GM10248 (cell line): ENCODE results near the gene DNPEP.

Source experiments
- CTCF ChIA-PET: fragments of 300-600 bp; sonication (Branson Sonifier 250); formaldehyde crosslinking; extraction: SDS; loops from one replicate; lab custom pipeline; 2021; ENCODE audit warnings: antibody characterized with exemption; lab: Yijun Ruan, JAX
- POLR2A ChIA-PET: fragments of 350-650 bp; sonication (Branson Sonifier 250); formaldehyde crosslinking; extraction: SDS; loops from one replicate; lab custom pipeline; 2020; ENCODE audit warnings: antibody characterized with exemption; lab: Yijun Ruan, JAX
- DNase-seq: peaks from one replicate; pipeline ENCODE4 v3.0.0; 2012; ENCODE audit errors: extremely low spot score
- TF ChIP-seq, protein P1 (sequence below): IDR thresholded peaks from 2 replicates; pipeline ENCODE4 v1.5.1; 2012; ENCODE audit warnings: mild to moderate bottlenecking, low read depth; ENCODE audit errors: extremely low read depth, missing control alignments, control extremely low read depth

DNPEP gene

GRCh38 chr2:219433666-219434467, 46.2 kb upstream of the DNPEP start:
- POLR2A ChIA-PET, result no interaction called here
- DNase-seq, result no peak
- TF ChIP-seq, protein P1, sequence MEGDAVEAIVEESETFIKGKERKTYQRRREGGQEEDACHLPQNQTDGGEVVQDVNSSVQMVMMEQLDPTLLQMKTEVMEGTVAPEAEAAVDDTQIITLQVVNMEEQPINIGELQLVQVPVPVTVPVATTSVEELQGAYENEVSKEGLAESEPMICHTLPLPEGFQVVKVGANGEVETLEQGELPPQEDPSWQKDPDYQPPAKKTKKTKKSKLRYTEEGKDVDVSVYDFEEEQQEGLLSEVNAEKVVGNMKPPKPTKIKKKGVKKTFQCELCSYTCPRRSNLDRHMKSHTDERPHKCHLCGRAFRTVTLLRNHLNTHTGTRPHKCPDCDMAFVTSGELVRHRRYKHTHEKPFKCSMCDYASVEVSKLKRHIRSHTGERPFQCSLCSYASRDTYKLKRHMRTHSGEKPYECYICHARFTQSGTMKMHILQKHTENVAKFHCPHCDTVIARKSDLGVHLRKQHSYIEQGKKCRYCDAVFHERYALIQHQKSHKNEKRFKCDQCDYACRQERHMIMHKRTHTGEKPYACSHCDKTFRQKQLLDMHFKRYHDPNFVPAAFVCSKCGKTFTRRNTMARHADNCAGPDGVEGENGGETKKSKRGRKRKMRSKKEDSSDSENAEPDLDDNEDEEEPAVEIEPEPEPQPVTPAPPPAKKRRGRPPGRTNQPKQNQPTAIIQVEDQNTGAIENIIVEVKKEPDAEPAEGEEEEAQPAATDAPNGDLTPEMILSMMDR, result no peak
- CTCF ChIA-PET, result interaction anchor here (1.0 to 1.9 kb wide), 5 partner anchors 11 to 96 kb away, joined by 3 to 6 read pairs (median 4); no protein-coding TSS in a partner anchor

GRCh38 chr2:219430633-219431615, 43.2 kb upstream of the DNPEP start:
- CTCF ChIA-PET, result interaction anchor here (1.0 kb wide), 1 partner anchor 99 kb away, joined by 4 read pairs; no protein-coding TSS in a partner anchor
- no peak for DNase-seq
- POLR2A ChIA-PET, result interaction anchor here (0.6 kb wide), 2 partner anchors 376 to 550 kb away, joined by 5 to 6 read pairs; partner anchors contain the start of gene WNT10A
- TF ChIP-seq, protein P1, result no peak

DNA sequence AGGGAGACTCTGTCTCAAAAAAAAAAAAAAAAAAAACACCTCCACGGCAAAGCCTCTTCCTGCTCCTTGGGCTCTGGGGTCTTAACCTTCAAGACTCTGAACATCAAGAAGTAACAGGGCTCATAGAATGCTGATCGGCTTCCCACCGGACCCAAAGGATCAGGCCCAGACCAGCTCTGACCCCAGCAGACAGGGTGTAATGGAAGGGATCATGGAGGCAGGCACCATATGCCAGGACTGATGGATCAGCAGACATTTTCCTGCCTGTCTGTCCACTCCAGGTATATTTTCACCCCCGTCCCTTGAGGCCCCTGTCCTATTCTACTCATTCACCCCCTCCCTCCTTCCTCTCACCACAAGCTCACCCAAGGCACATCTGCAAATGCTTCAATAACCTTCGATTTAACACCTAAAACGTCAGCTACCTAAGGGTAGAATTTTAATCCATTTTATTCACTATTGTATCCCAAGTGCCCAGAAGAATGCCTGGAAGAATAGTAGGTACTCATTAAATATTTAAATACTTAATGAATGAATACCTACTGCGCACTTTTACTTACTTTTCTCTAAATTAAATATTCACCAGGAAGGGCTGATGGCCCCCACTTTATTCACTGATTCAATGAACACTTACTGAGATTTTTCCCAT, 42.4 kb upstream of the DNPEP start:
- ChIA-PET POLR2A (interaction anchor here (0.6 kb wide), 2 partner anchors 375 to 550 kb away, joined by 5 to 6 read pairs; partner anchors contain the start of gene WNT10A), CTCF (interaction anchor here (1.0 kb wide), 1 partner anchor 100 kb away, joined by 4 read pairs; no protein-coding TSS in a partner anchor)

GRCh38 chr2:219428469-219428868, 40.8 kb upstream of the DNPEP start:
- ChIA-PET CTCF (interaction anchor here (1.2 kb wide), 1 partner anchor 101 kb away, joined by 6 read pairs; no protein-coding TSS in a partner anchor), POLR2A (no interaction called here)
- TF ChIP-seq, protein P1, result no peak
- no peak for DNase-seq

More for the DNA sequence above, 42.4 kb upstream of the DNPEP start:
- TF ChIP-seq, protein P1, result no peak
- no peak for DNase-seq

- ChIA-PET CTCF (interaction anchor here (1.4 kb wide), 1 partner anchor 32 kb away, joined by 3 read pairs; no protein-coding TSS in a partner anchor), POLR2A (no interaction called here)
- DNase-seq, result no peak
- TF ChIP-seq, protein P1, result no peak
Measured at GRCh38 chr2:219426534-219427136, 38.9 kb upstream of the DNPEP start.
